Keratinocyte (primary cell): ENCODE results near the gene SCGB1A1. TPM values are rescaled to one million over a fixed set of nuclear protein-coding genes. Genes with fewer than 3 reads are reported as not detected.

ENCODE experiments used
- DNase-seq: peaks from one replicate; pipeline ENCODE4 v3.0.0-alpha.2; 2011; ENCODE audit warnings: low read depth, missing footprints, low spot score
- FAIRE-seq: peaks from 2 replicates; lab custom pipeline; 2011; peaks lifted over from hg19 to GRCh38; lab: Jason Lieb, UNC
- H2AFZ ChIP-seq: 2 replicates; pipeline ENCODE4 v1.6.0; 2012; ENCODE audit warnings: low read length, control low read depth, inconsistent platforms; ENCODE audit not compliant: control insufficient read depth
- H3K27ac ChIP-seq: 2 replicates; pipeline ENCODE4 v1.5.1; 2011; ENCODE audit warnings: low read length; ENCODE audit not compliant: control insufficient read depth, insufficient read depth
- H3K27me3 ChIP-seq: 3 replicates; pipeline ENCODE4 v1.6.0; 2011; ENCODE audit warnings: low read length; ENCODE audit not compliant: control insufficient read depth, insufficient read depth; ENCODE audit errors: extremely low read depth
- H3K36me3 ChIP-seq, 2 experiments: 2 replicates in 1 of 2; 3 replicates in 1 of 2; pipeline ENCODE4 v1.5.1; 2011; ENCODE audit warnings: low read length in 2 of 2, mild to moderate bottlenecking in 1 of 2; ENCODE audit not compliant: control insufficient read depth in 2 of 2, insufficient read depth in 2 of 2; ENCODE audit errors: extremely low read depth in 1 of 2
- H3K4me1 ChIP-seq: 3 replicates; pipeline ENCODE4 v1.5.1; 2011; ENCODE audit warnings: low read length; ENCODE audit not compliant: control insufficient read depth, insufficient read depth; ENCODE audit errors: extremely low read depth
- H3K4me2 ChIP-seq: 3 replicates; pipeline ENCODE4 v1.6.0; 2011; ENCODE audit warnings: low read depth, low read length; ENCODE audit not compliant: control insufficient read depth, insufficient read depth; ENCODE audit errors: extremely low read depth
- H3K4me3 ChIP-seq, 3 experiments: fragments of 200-600 bp in 1 of 3; sonication (generic) in 1 of 3; 2 replicates in 2 of 3; 3 replicates in 1 of 3; pipeline ENCODE4 v1.5.1; 2011 to 2016; ENCODE audit warnings: low read length in 3 of 3, mild to moderate bottlenecking in 3 of 3, control low read depth in 2 of 3, inconsistent platforms in 1 of 3, low read depth in 1 of 3, mixed read lengths in 1 of 3, mixed run types in 1 of 3, moderate library complexity in 1 of 3; ENCODE audit not compliant: control insufficient read depth in 2 of 3, insufficient read depth in 2 of 3; ENCODE audit errors: extremely low read depth in 1 of 3
- H3K79me2 ChIP-seq: 2 replicates; pipeline ENCODE4 v1.6.0; 2012; ENCODE audit warnings: low read length; ENCODE audit not compliant: control insufficient read depth, insufficient read depth
- H3K9ac ChIP-seq: 3 replicates; pipeline ENCODE4 v1.6.0; 2011; ENCODE audit warnings: low read length; ENCODE audit not compliant: control insufficient read depth, insufficient read depth; ENCODE audit errors: extremely low read depth
- H3K9me1 ChIP-seq: 3 replicates; pipeline ENCODE4 v1.6.0; 2011; ENCODE audit warnings: low read length; ENCODE audit not compliant: control insufficient read depth, insufficient read depth; ENCODE audit errors: extremely low read depth
- H3K9me3 ChIP-seq: 2 replicates; pipeline ENCODE4 v1.5.1; 2012; ENCODE audit warnings: low read depth, low read length; ENCODE audit not compliant: control insufficient read depth
- H4K20me1 ChIP-seq: 3 replicates; pipeline ENCODE4 v1.6.0; 2011; ENCODE audit warnings: low read length; ENCODE audit not compliant: control insufficient read depth, insufficient read depth; ENCODE audit errors: extremely low read depth
- EZH2 ChIP-seq: IDR thresholded peaks from one replicate; pipeline ENCODE4 v1.6.1; 2012; ENCODE audit warnings: inconsistent platforms, mild to moderate bottlenecking, low read length, moderate library complexity
- dilution Hi-C: fragments of 300-500 bp; cut with MboI; formaldehyde crosslinking; loops from one replicate; pipeline ENCODE4 v1.7.0; 2020; ENCODE audit warnings: low sequenced_read_pairs; ENCODE audit not compliant: extremely low pct_ligation_motif_present
- polyA plus RNA-seq, 5 experiments: library from polyadenylated mRNA; depleted of rRNA in 3 of 5; stranded (reverse) in 3 of 5; stranded (forward) in 1 of 5; unstranded in 1 of 5; fragments of >200 nt; gene quantifications; 1 replicate in 1 of 5; 2 replicates in 3 of 5; 3 replicates in 1 of 5; pipeline versions ENCODE4 v1.2.1 to v1.2.3, GENCODE V29; 2011 to 2012; ENCODE audit warnings: missing spikeins in 2 of 5, low read depth in 1 of 5, low replicate concordance in 1 of 5
- TF ChIP-seq, protein P1 (sequence below), 3 experiments: IDR thresholded peaks in 1 of 3; conservative IDR thresholded peaks in 1 of 3; optimal IDR thresholded peaks in 1 of 3; 2 replicates in 2 of 3; 3 replicates in 1 of 3; pipeline versions ENCODE3 to v1.5.1; 2011; ENCODE audit warnings: low read length in 3 of 3, mild to moderate bottlenecking in 3 of 3, moderate library complexity in 2 of 3, control low read depth in 1 of 3, inconsistent platforms in 1 of 3; ENCODE audit not compliant: insufficient read depth in 2 of 3; ENCODE audit errors: extremely low read depth in 1 of 3

Gene SCGB1A1
- polyA plus RNA-seq, 1 donor (not counting 4 experiments of a cell fraction or from before 2014, with no cell fraction given) = not detected

DNA sequence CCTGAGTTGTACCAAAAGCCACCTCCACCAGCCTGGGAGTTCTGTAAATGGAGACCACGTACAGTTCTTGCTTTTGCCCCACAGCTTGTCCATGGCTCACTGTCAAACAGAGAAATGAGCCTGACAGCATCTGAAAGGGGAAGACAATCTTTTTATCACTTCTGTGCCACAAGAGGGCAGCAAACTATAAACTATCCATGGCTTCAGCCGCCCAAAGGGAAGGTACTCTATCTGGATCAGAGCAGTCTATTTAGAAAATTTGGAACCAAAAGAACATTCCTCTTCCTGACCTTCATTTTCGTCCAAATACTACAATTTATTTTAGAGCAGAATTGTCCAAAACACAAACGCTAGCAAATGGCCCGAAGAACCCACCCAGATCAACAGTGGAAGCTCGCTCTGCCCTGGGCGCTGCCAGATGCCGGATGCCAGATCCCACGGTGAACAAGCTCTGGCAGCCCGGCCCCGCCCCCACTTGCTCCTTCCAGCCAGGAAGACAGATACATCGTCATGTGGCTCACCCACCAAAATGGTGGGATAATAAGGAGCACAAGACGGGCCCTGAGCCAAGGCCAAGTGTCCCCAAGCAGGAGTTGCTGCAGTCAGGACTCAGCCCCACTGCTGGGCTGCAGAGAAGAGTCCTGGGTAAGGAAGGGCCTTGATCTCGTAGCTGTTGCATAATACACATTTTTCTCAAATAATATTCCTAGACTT, 23.9 kb upstream of the SCGB1A1 start:
- Histone ChIP-seq H3K9ac (peak overlapping the region; percentile 55), H3K9me3 (no peaks in the 10 kb centered on the region), H4K20me1 (no peaks in the 10 kb centered on the region), H3K4me1 (peaks cover 8% of the 10 kb centered on the region), H3K27ac (peak overlapping the region; percentile 33), H3K27me3 (no peaks in the 10 kb centered on the region), H3K9me1 (no peaks in the 10 kb centered on the region), H3K4me3 (peak overlapping the region; percentile 23 to 68 (median 66)), H3K4me2 (peak overlapping the region; percentile 86), H3K36me3 (no peaks in the 10 kb centered on the region), H2AFZ (peak overlapping the region; percentile 98), H3K79me2 (no peaks in the 10 kb centered on the region)
- FAIRE-seq = peak; percentile 87
- dilution Hi-C loops = no loop called here
- TF ChIP-seq EZH2 = no peak
- TF ChIP-seq, protein P1, sequence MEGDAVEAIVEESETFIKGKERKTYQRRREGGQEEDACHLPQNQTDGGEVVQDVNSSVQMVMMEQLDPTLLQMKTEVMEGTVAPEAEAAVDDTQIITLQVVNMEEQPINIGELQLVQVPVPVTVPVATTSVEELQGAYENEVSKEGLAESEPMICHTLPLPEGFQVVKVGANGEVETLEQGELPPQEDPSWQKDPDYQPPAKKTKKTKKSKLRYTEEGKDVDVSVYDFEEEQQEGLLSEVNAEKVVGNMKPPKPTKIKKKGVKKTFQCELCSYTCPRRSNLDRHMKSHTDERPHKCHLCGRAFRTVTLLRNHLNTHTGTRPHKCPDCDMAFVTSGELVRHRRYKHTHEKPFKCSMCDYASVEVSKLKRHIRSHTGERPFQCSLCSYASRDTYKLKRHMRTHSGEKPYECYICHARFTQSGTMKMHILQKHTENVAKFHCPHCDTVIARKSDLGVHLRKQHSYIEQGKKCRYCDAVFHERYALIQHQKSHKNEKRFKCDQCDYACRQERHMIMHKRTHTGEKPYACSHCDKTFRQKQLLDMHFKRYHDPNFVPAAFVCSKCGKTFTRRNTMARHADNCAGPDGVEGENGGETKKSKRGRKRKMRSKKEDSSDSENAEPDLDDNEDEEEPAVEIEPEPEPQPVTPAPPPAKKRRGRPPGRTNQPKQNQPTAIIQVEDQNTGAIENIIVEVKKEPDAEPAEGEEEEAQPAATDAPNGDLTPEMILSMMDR (optimal IDR thresholded peaks at IDR 0.05 in 1 of 3, IDR thresholded peaks at IDR 0.05 in 1 of 3, conservative IDR thresholded peaks at IDR 0.05 in 1 of 3; ENCODE audit: extremely low read depth in 1 of 3, insufficient read depth in 2 of 3, low read length in 3 of 3) = peak; percentile 46 to 79 (median 71)
- DNase-seq = no peak

DNA sequence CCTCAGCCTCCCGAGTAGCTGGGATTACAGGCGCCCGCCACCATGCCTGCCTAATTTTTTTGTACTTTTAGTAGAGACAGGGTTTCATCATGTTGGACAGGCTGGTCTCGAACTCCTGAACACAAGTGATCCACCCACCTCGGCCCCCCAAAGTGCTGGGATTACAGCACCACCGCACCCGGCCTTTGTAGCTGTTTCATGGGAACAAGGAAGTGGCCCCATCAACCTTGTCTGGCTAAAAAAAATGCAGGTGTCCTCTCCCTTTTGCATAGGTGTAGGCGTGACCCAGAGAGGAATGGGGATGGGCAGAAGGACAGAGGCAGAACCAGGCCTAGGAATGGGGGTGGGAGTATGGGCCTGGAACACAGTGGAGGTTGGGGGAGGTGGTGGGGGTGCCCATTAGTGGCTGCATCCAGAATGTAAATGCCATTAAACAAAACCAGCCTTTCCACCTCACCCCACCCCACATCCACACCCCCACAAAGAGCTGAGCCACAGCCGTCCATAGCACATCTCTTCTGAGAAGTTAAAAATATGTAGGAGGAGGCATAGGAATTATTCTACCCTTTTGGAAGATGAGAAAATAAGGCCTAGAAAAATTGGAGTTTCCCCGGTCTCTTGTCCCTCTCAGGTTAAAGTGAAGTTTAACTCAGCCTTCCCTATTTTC, 22.8 kb upstream of the SCGB1A1 start:
- Histone ChIP-seq H3K36me3 (no peaks in the 10 kb centered on the region), H3K9me3 (no peaks in the 10 kb centered on the region), H3K4me3 (no peak overlapping the region), H3K27ac (no peak overlapping the region), H3K79me2 (no peaks in the 10 kb centered on the region), H3K4me2 (no peak overlapping the region), H3K27me3 (no peaks in the 10 kb centered on the region), H3K4me1 (peaks cover 8% of the 10 kb centered on the region), H3K9ac (no peak overlapping the region), H2AFZ (no peak overlapping the region), H3K9me1 (no peaks in the 10 kb centered on the region), H4K20me1 (no peaks in the 10 kb centered on the region)
- DNase-seq (no peak), FAIRE-seq (no peak)
- TF ChIP-seq, protein P1 (optimal IDR thresholded peaks at IDR 0.05 in 1 of 3, IDR thresholded peaks at IDR 0.05 in 1 of 3, conservative IDR thresholded peaks at IDR 0.05 in 1 of 3; ENCODE audit: extremely low read depth in 1 of 3, insufficient read depth in 2 of 3, low read length in 3 of 3) = no peak
- no peak for TF ChIP-seq EZH2
- dilution Hi-C loops = no loop called here
